C4-2B (cell line): ENCODE measurements around the gene SMURF1.

ENCODE experiments used
- CTCF ChIP-seq: fragments of 450-650 bp; conservative IDR thresholded peaks from 2 replicates; pipeline ENCODE4 v1.5.1; 2017; ENCODE audit warnings: mild to moderate bottlenecking
- ZFX ChIP-seq: fragments of 450-650 bp; IDR thresholded peaks from 2 replicates; pipeline ENCODE4 v1.6.1; 2017

GRCh38 chr7:99000196-99000903, 143.6 kb downstream of the SMURF1 start:
- TF ChIP-seq CTCF (no peak), ZFX (no peak)
